Activated naive CD4-positive, alpha-beta T cell treated with anti-CD3 and anti-CD28 coated beads, Interleukin-2, amount 50 U/mL, for 72 hours (primary cell): ENCODE results near the gene HORMAD2. TPM values are rescaled to one million over a fixed set of nuclear protein-coding genes. Genes with fewer than 3 reads are reported as not detected.

Experiments
- ATAC-seq, 2 donors: fragments of 150-1000 bp; cut with Tn5 transposase; 2 replicates each; pipeline ENCODE4 v1.10.0; 2021; ENCODE audit warnings: mild to moderate bottlenecking in 2 of 2, moderate library complexity in 2 of 2
- DNase-seq, 2 donors: peaks; one replicate each; pipeline ENCODE4 v3.0.0; 2021 to 2022; ENCODE audit warnings: low spot score in 2 of 2
- H3K27ac Mint-ChIP-seq, 2 donors: one replicate each; pipeline ENCODE4 v1.8.0; 2022; ENCODE audit warnings: mild to moderate bottlenecking in 2 of 2, mixed read lengths in 2 of 2
- H3K36me3 Mint-ChIP-seq, 2 donors: one replicate each; pipeline ENCODE4 v1.8.0; 2022; ENCODE audit warnings: mixed read lengths in 2 of 2
- H3K9me3 Mint-ChIP-seq, 2 donors: one replicate each; pipeline ENCODE4 v1.8.0; 2022; ENCODE audit warnings: mixed read lengths in 2 of 2
- total RNA-seq, 2 donors: library from RNA; stranded (reverse); gene quantifications; one replicate each; pipeline ENCODE4 v1.2.3, GENCODE V29; 2022

Gene HORMAD2
- total RNA-seq, 2 donors from 2014 or later = 0.27 TPM; not detected in 1

GRCh38 chr22:30169002-30169401 lies 88.7 kb downstream of the HORMAD2 start:
- no peak overlapping the region for H3K27ac Mint-ChIP-seq
- peak; percentile 33 to 41 for ATAC-seq
- H3K36me3 Mint-ChIP-seq = peaks cover 0 to 22% of the 10 kb centered on the region in 2 donors
- DNase-seq = no peak
- H3K9me3 Mint-ChIP-seq = peaks cover 0 to 14% of the 10 kb centered on the region in 2 donors

- ATAC-seq = peak in 1 of 2 donors; percentile 58
These were observed 89.9 kb downstream of the HORMAD2 start for GRCh38 chr22:30170129-30170528.

GRCh38 chr22:30171008-30171407 lies 90.7 kb downstream of the HORMAD2 start:
- Mint-ChIP-seq H3K9me3 (peaks cover 0 to 9% of the 10 kb centered on the region in 2 donors), H3K27ac (no peak overlapping the region), H3K36me3 (peaks cover 0 to 14% of the 10 kb centered on the region in 2 donors)
- ATAC-seq = no peak
- DNase-seq = no peak

More at GRCh38 chr22:30170129-30170528, 89.9 kb downstream of the HORMAD2 start:
- no peak for DNase-seq
- Mint-ChIP-seq H3K36me3 (peaks cover 0 to 17% of the 10 kb centered on the region in 2 donors), H3K9me3 (peaks cover 0 to 11% of the 10 kb centered on the region in 2 donors), H3K27ac (no peak overlapping the region)

GRCh38 chr22:30175690-30176288 lies 95.5 kb downstream of the HORMAD2 start:
- peaks cover 0 to 14% of the 10 kb centered on the region in 2 donors for H3K36me3 Mint-ChIP-seq
- H3K9me3 Mint-ChIP-seq = peaks cover 0 to 9% of the 10 kb centered on the region in 2 donors
- DNase-seq (no peak), ATAC-seq (no peak)
- peak overlapping the region in 1 of 2 donors; percentile 66 for H3K27ac Mint-ChIP-seq

- ATAC-seq (no peak), DNase-seq (no peak)
- Mint-ChIP-seq H3K9me3 (peaks cover 0 to 9% of the 10 kb centered on the region in 2 donors), H3K27ac (no peak overlapping the region), H3K36me3 (peaks cover 0 to 14% of the 10 kb centered on the region in 2 donors)
These were observed 96.2 kb downstream of the HORMAD2 start for GRCh38 chr22:30176431-30176830.

GRCh38 chr22:30178181-30179126 lies 98.2 kb downstream of the HORMAD2 start:
- ATAC-seq (peak; percentile 86 to 92), DNase-seq (peak; percentile 60 to 66)
- H3K36me3 Mint-ChIP-seq = peaks cover 0 to 4% of the 10 kb centered on the region in 2 donors
- H3K27ac Mint-ChIP-seq = peak overlapping the region; percentile 81 to 98
- H3K9me3 Mint-ChIP-seq = peaks cover 0 to 1% of the 10 kb centered on the region in 2 donors

- H3K27ac Mint-ChIP-seq = peak overlapping the region in 1 of 2 donors; percentile 36
- DNase-seq = no peak
- ATAC-seq = no peak
- H3K9me3 Mint-ChIP-seq = no peaks in the 10 kb centered on the region
- H3K36me3 Mint-ChIP-seq = no peaks in the 10 kb centered on the region
These were observed 100.4 kb downstream of the HORMAD2 start for GRCh38 chr22:30180616-30181015.

GRCh38 chr22:30181459-30182349 lies 101.4 kb downstream of the HORMAD2 start:
- H3K9me3 Mint-ChIP-seq = no peaks in the 10 kb centered on the region
- peak overlapping the region in 1 of 2 donors; percentile 92 for H3K27ac Mint-ChIP-seq
- DNase-seq (no peak), ATAC-seq (no peak)
- H3K36me3 Mint-ChIP-seq = no peaks in the 10 kb centered on the region

- no peaks in the 10 kb centered on the region for H3K36me3 Mint-ChIP-seq
These were observed 102.1 kb downstream of the HORMAD2 start for GRCh38 chr22:30182350-30182745.

GRCh38 chr22:30182815-30183214 lies 102.6 kb downstream of the HORMAD2 start:
- DNase-seq (no peak), ATAC-seq (no peak)
- Mint-ChIP-seq H3K9me3 (no peaks in the 10 kb centered on the region), H3K27ac (peak overlapping the region in 1 of 2 donors; percentile 98), H3K36me3 (no peaks in the 10 kb centered on the region)

More at GRCh38 chr22:30182350-30182745, 102.1 kb downstream of the HORMAD2 start:
- ATAC-seq (no peak), DNase-seq (no peak)
- no peaks in the 10 kb centered on the region for H3K9me3 Mint-ChIP-seq
- H3K27ac Mint-ChIP-seq = peak overlapping the region in 1 of 2 donors; percentile 72

- H3K9me3 Mint-ChIP-seq = no peaks in the 10 kb centered on the region
- no peak for DNase-seq
- H3K27ac Mint-ChIP-seq = peak overlapping the region; percentile 70 to 98
- no peaks in the 10 kb centered on the region for H3K36me3 Mint-ChIP-seq
- ATAC-seq = no peak
These were observed 103.0 kb downstream of the HORMAD2 start for GRCh38 chr22:30183271-30183670.

- no peaks in the 10 kb centered on the region for H3K36me3 Mint-ChIP-seq
- H3K9me3 Mint-ChIP-seq = no peaks in the 10 kb centered on the region
- peak overlapping the region; percentile 70 to 98 for H3K27ac Mint-ChIP-seq
- DNase-seq = no peak
- peak; percentile 62 to 80 for ATAC-seq
These were observed 103.6 kb downstream of the HORMAD2 start for GRCh38 chr22:30183861-30184278.

- no peaks in the 10 kb centered on the region for H3K36me3 Mint-ChIP-seq
- ATAC-seq (peak; percentile 36 to 49), DNase-seq (peak in 1 of 2 donors; percentile 39)
- H3K9me3 Mint-ChIP-seq = no peaks in the 10 kb centered on the region
- peak overlapping the region; percentile 44 to 98 for H3K27ac Mint-ChIP-seq
These were observed 104.9 kb downstream of the HORMAD2 start for GRCh38 chr22:30185129-30185528.

- H3K27ac Mint-ChIP-seq = peak overlapping the region in 1 of 2 donors; percentile 98
- no peaks in the 10 kb centered on the region for H3K9me3 Mint-ChIP-seq
- no peaks in the 10 kb centered on the region for H3K36me3 Mint-ChIP-seq
- ATAC-seq (peak in 1 of 2 donors; percentile 35), DNase-seq (no peak)
These were observed 105.3 kb downstream of the HORMAD2 start for GRCh38 chr22:30185549-30185948.

GRCh38 chr22:30186041-30186440 lies 105.8 kb downstream of the HORMAD2 start:
- DNase-seq (no peak), ATAC-seq (no peak)
- H3K36me3 Mint-ChIP-seq = no peaks in the 10 kb centered on the region
- no peaks in the 10 kb centered on the region for H3K9me3 Mint-ChIP-seq
- peak overlapping the region in 1 of 2 donors; percentile 92 for H3K27ac Mint-ChIP-seq

GRCh38 chr22:30186510-30186909 lies 106.2 kb downstream of the HORMAD2 start:
- Mint-ChIP-seq H3K9me3 (no peaks in the 10 kb centered on the region), H3K27ac (peak overlapping the region in 1 of 2 donors; percentile 92), H3K36me3 (no peaks in the 10 kb centered on the region)
- DNase-seq (no peak), ATAC-seq (no peak)
